LNCAP (cell line): ENCODE results near the gene SPC25.

Experiments
- CTCF ChIP-seq: fragments of 450-650 bp; IDR thresholded peaks from 2 replicates; pipeline ENCODE4 v1.5.1; 2017; ENCODE audit warnings: mild to moderate bottlenecking

SPC25 gene

GRCh38 chr2:168896783-168897182, 6.6 kb upstream of the SPC25 start:
- no peak for TF ChIP-seq CTCF

GRCh38 chr2:168895771-168896170, 5.5 kb upstream of the SPC25 start:
- no peak for TF ChIP-seq CTCF

GRCh38 chr2:168894720-168895119, 4.5 kb upstream of the SPC25 start:
- TF ChIP-seq CTCF: no peak

GRCh38 chr2:168894101-168894500, 3.9 kb upstream of the SPC25 start:
- TF ChIP-seq CTCF: no peak

- TF ChIP-seq CTCF: no peak
These were observed 2.1 kb upstream of the SPC25 start for GRCh38 chr2:168892327-168892726.

- TF ChIP-seq CTCF: no peak
These were observed 610 bp downstream of the SPC25 start for GRCh38 chr2:168889635-168890005.

- TF ChIP-seq CTCF: no peak
These were observed 5.3 kb downstream of the SPC25 start for GRCh38 chr2:168884975-168885374.

- TF ChIP-seq CTCF: no peak
These were observed 15.7 kb downstream of the SPC25 start for GRCh38 chr2:168874368-168875054.
